Measurements from ENCODE around the gene SMIM41.
"Not testable (repeated sequence)": the region's sequence is repeated elsewhere in the genome, so short reads cannot be mapped to it uniquely, and the experiment has no call there.

SMIM41 gene

DNA sequence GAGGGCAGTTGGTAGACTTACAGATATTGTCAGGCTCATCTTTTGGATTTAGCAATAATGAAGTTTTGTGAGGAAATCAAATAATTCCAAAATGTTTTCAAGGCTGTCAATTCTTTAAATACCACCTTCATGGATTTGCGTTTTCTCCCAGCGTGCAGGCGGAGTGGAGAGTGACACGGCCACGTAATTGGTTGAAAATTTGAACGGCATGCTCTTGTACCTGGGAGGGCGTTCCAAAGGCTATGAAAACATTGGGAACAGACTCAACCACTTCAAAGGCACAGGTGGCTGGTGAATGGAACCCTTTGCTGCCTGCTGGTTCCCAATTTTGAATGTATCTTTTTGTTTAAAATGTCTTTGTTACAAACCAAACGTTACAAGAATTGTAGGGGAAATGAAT lies 12.4 kb downstream of the SMIM41 start:
- TF ChIP-seq, protein P1, sequence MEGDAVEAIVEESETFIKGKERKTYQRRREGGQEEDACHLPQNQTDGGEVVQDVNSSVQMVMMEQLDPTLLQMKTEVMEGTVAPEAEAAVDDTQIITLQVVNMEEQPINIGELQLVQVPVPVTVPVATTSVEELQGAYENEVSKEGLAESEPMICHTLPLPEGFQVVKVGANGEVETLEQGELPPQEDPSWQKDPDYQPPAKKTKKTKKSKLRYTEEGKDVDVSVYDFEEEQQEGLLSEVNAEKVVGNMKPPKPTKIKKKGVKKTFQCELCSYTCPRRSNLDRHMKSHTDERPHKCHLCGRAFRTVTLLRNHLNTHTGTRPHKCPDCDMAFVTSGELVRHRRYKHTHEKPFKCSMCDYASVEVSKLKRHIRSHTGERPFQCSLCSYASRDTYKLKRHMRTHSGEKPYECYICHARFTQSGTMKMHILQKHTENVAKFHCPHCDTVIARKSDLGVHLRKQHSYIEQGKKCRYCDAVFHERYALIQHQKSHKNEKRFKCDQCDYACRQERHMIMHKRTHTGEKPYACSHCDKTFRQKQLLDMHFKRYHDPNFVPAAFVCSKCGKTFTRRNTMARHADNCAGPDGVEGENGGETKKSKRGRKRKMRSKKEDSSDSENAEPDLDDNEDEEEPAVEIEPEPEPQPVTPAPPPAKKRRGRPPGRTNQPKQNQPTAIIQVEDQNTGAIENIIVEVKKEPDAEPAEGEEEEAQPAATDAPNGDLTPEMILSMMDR (IDR thresholded peaks at IDR 0.05; ENCODE audit: insufficient read depth, low read length, missing control alignments) = no peak
- CTCF ChIA-PET = interaction anchor here (1.0 to 45.6 kb wide), 6 partner anchors 9 to 99 kb away, joined by 3 to 1695 read pairs (median 8); partner anchors contain the start of gene SMIM41
- DNase-seq (ENCODE audit: low read depth, low spot score) = no peak
- H3K4me3 ChIP-seq (ENCODE audit: low read depth, low read length) = no peak overlapping the region
- POLR2A ChIA-PET = no interaction called here

DNA sequence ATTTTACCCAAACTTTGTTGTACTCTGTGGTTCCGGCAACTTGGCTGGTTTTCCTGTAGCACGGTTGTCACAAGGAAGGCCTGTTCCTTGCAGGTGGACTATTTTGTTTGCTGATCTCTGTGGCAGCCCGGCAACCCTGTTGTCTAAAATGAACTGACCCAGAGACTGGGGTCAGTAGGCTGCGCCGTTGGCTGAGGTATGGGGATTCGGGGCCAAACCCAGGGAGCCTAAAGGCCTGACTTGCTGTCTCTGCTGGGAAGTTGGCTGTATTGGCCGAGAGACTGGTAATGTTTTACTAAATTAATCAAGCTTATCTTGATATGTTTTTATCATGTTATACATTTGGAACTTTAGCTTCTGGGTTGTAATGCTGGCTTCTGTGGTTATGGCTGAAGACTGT lies 13.8 kb downstream of the SMIM41 start:
- DNase-seq (ENCODE audit: low read depth, low spot score) = no peak
- no peak overlapping the region for H3K4me3 ChIP-seq (ENCODE audit: low read depth, low read length)
- TF ChIP-seq, protein P1 (IDR thresholded peaks at IDR 0.05; ENCODE audit: insufficient read depth, low read length, missing control alignments) = no peak
- CTCF ChIA-PET = interaction anchor here (0.9 to 45.6 kb wide), 5 partner anchors 9 to 60 kb away, joined by 3 to 1695 read pairs (median 10); no protein-coding TSS in a partner anchor
- POLR2A ChIA-PET = no interaction called here

DNA sequence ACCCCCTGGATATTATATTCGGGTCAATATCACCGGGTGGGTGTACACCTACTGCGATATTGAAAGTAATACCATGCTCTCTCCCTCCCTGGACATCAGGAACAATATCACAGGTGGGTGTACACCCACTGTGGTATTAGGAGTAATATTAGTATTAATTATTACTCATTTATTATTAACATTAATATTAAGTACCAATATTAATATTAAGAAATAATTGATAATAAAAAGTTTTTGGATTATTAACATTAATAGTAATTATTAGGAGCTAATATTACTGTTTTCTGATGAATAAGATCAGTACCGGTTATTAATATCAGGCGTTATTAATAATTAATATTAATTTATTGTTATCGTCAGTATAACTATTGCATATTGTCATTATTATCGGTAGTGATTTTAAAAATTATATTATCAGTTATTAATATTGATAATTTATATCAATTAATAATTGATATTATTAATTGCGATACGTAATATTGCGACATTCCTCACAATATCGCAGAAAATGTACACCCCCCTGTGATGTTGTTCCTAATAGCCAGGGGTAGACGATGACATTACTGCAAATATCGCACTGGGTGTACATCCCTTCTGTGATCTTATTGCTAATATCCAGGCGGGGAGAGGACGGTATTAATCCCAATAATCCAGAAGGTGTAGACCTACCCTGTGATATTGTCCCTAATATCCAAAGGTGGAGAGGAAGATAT lies 17.0 kb downstream of the SMIM41 start:
- no peak for DNase-seq (ENCODE audit: low read depth, low spot score)
- POLR2A ChIA-PET = no interaction called here
- CTCF ChIA-PET = interaction anchor here (0.6 to 1.0 kb wide), 2 partner anchors 9 to 71 kb away, joined by 3 read pairs; no protein-coding TSS in a partner anchor
- TF ChIP-seq, protein P1 (IDR thresholded peaks at IDR 0.05; ENCODE audit: insufficient read depth, low read length, missing control alignments) = no peak
- no peak overlapping the region for H3K4me3 ChIP-seq (ENCODE audit: low read depth, low read length)

DNA sequence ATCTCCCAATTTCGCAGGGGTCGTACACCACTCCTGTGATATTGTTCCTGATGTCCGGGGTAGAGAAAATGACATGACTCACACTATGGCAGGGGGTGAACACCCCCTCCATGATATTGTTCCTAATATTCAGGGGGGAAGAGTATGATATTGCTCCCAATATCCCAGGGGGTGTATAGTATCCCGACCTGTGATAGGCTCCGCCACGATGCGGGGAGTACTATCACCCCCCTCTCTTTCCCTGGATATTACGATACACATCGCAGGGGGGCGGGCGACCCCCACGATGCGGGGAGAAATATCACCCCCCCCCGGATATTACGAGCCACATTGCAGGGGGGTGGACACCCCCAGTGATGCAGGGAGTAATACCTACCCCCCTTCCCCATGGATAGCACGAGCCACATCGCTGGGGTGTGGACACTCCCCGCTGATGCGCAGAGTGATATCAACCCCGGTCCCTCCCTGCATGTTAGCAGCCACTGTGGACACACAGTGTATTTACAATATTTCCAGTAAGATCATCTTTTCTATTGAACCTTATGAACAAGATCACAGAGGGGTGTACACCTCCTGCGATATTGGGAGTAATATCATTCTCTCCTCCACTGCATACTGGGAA lies 17.7 kb downstream of the SMIM41 start:
- TF ChIP-seq, protein P1 (IDR thresholded peaks at IDR 0.05; ENCODE audit: insufficient read depth, low read length, missing control alignments) = no peak

DNA sequence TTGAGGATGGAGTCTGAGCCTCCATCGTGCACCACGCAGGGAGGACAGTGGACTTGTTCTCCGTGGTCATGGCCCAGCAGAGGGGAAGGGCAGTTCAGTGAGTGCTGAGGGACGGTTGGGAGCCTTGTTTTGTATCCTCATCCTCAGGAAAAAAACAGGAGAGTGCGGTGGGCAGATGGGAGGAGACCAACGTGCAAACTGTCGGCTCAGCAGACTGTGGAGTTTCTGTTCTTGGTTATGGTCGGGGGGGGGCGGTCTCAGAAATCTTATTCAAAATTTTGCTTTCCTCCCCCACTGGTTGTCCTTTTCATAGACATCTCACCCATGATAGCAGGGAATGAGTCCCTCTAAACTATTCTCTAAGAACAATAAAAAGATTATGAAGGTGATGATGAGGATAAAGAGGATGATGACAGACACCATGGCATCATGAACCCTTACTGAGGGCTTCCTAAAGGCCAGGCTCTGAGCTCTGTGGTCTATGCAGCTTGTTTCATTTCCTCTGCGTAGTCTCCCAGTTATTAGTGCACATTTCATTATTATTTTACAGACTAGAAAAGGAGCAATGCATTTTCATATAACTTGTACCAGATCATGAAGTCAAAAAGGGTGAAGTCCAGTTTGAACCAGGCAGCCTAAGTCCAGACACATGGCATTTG lies 25.1 kb downstream of the SMIM41 start:
- CTCF ChIA-PET = interaction anchor here (1.1 to 3.1 kb wide), 6 partner anchors 15 to 100 kb away, joined by 3 to 13 read pairs (median 6); no protein-coding TSS in a partner anchor
- H3K4me3 ChIP-seq (ENCODE audit: low read depth, low read length); POLR2A ChIA-PET; DNase-seq (ENCODE audit: low read depth, low spot score): not testable (repeated sequence)

More for the DNA sequence above, 17.7 kb downstream of the SMIM41 start:
- CTCF ChIA-PET = interaction anchor here (0.6 to 1.0 kb wide), 2 partner anchors 10 to 72 kb away, joined by 3 read pairs; no protein-coding TSS in a partner anchor
- no peak for DNase-seq (ENCODE audit: low read depth, low spot score)
- H3K4me3 ChIP-seq (ENCODE audit: low read depth, low read length) = no peak overlapping the region
- POLR2A ChIA-PET = no interaction called here

DNA sequence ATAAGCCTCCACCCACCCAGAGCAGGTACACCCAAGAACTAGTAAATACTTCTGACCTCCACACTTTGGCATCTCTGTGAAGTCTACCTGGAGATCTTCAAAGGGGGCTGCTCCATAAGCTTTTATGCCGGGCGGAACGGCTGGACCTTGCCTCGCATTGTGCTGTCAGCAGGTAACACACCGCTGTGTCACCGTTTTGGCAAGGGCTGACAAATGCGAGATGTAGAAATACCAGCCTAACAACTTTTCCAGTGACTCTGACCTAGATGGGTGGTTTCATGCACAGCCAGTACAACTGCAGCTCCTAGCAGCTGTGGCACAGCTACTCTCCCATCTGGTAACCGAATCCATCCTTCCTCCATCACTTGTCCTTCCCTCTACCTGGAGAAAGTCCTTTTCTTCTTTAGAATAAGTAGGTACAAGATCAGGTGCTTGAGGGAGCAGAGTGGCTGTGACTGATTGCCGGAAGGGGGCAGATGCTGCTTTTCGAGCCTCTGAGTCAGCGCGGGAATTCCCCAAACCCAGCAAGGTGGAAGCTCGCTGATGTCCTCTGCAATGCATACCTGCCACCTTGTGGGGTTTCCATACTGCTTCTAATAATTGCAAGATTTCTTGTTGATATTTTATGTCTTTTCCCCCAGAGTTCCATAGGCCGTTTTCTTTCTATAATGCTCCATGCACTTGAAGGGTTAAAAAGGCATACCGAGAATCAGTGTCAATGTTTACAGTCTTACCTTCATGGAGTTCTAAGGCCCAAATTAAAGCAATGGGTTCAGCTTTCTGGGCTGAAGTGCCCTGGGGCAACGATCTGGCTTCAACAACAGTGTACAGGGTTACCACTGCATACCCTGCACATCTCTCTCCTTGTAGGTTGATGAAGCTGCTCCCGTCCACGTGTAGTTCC lies 37.0 kb downstream of the SMIM41 start:
- CTCF ChIA-PET = interaction anchor here (0.7 to 5.3 kb wide), 4 partner anchors 11 to 91 kb away, joined by 3 to 155 read pairs (median 18); no protein-coding TSS in a partner anchor
- POLR2A ChIA-PET; DNase-seq (ENCODE audit: low read depth, low spot score); H3K4me3 ChIP-seq (ENCODE audit: low read depth, low read length): not testable (repeated sequence)

DNA sequence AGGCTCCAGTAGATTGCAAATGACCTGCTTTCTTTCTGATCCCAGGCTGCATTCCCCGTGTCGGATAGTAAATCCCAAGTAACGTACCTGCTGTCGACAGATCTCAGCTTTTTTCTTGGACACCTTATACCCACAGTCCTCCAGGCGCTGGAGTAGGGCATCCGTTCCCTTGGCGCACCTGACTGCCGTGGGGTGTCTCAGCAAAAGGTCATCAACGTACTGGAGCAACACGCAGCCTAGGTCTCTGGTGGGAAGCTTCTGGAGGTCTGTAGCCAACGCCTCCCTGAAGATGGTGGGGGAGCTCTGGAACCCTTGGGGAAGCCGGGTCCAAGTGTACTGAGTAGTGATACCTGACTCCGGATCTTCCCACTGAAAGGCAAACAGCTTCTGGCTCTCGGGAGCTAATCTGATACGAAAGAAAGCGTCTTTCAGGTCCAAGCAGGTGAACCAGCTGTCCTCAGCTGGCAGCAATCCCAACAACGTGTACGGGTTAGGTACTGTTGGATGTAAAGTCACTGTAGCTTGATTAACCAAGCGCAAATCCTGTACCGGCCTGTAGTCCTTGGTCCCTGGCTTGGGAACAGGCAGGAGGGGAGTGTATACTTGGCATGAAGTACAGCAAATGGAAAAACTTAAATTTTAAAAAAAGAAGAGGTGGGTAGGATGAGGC lies 38.4 kb downstream of the SMIM41 start:
- CTCF ChIA-PET = interaction anchor here (1.0 to 5.3 kb wide), 10 partner anchors 10 to 125 kb away, joined by 3 to 155 read pairs (median 4); partner anchors contain the start of gene ATG101
- H3K4me3 ChIP-seq (ENCODE audit: low read depth, low read length); POLR2A ChIA-PET; DNase-seq (ENCODE audit: low read depth, low spot score): not testable (repeated sequence)

Measured in AG04449 (cell line).